Hepatocyte (in vitro differentiated cells): Measurements from ENCODE around the gene CCDC179.

ENCODE experiments used
- CTCF ChIP-seq: fragments of 200-600 bp; sonication (generic); IDR thresholded peaks from 2 replicates; pipeline ENCODE4 v1.5.1; 2016; ENCODE audit warnings: antibody characterized with exemption, mild to moderate bottlenecking; ENCODE audit not compliant: poor library complexity
- EZH2 ChIP-seq: fragments of 200-600 bp; sonication (generic); IDR thresholded peaks from 2 replicates; pipeline ENCODE4 v1.6.1; 2016; ENCODE audit warnings: antibody characterized with exemption, mild to moderate bottlenecking, borderline replicate concordance

- no peak for TF ChIP-seq EZH2
- no peak for TF ChIP-seq CTCF
Measured at GRCh38 chr11:22869325-22869724, 9.1 kb upstream of the CCDC179 start.
